GM21528 (cell line): ENCODE measurements around the gene XKRX.

Experiments
- ATAC-seq: cut with Tn5 transposase; IDR thresholded peaks from one replicate; pipeline ENCODE4 v1.9.1; 2021; ENCODE audit warnings: mild to moderate bottlenecking, moderate library complexity; ENCODE audit not compliant: unreplicated experiment, low FRiP score

Gene XKRX

GRCh38 chrX:100928660-100929613 is at the start of gene XKRX:
Gene XKRX, minus strand, starts transcription at chrX:100928917. Its CDS starts 613 bp downstream, at chrX:100928304.
- peak; percentile 56 for ATAC-seq

GRCh38 chrX:100976211-100976610 is 47.5 kb upstream of the XKRX start:
- no peak for ATAC-seq

GRCh38 chrX:100975212-100975611 is 46.5 kb upstream of the XKRX start:
- ATAC-seq, result no peak

GRCh38 chrX:100973411-100973810 is 44.7 kb upstream of the XKRX start:
- ATAC-seq, result no peak

- no peak for ATAC-seq
Measured at GRCh38 chrX:100969936-100970335, 41.2 kb upstream of the XKRX start.

- no peak for ATAC-seq
Measured at GRCh38 chrX:100969408-100969807, 40.7 kb upstream of the XKRX start, which contains the start of gene ARL13A. Gene ARL13A, plus strand, starts transcription at chrX:100969708. Its CDS starts 3,982 bp downstream, at chrX:100973690.

- no peak for ATAC-seq
Measured at GRCh38 chrX:100964362-100964761, 35.6 kb upstream of the XKRX start.

GRCh38 chrX:100962811-100963210 is 34.1 kb upstream of the XKRX start:
- ATAC-seq, result no peak

- no peak for ATAC-seq
Measured at GRCh38 chrX:100948557-100948956, 19.8 kb upstream of the XKRX start.

GRCh38 chrX:100946299-100946927 is 17.7 kb upstream of the XKRX start:
- no peak for ATAC-seq

GRCh38 chrX:100944601-100945000 is 15.9 kb upstream of the XKRX start:
- ATAC-seq, result no peak

- ATAC-seq, result no peak
Measured at GRCh38 chrX:100939333-100939732, 10.6 kb upstream of the XKRX start.

- ATAC-seq, result no peak
Measured at GRCh38 chrX:100935767-100936166, 7.0 kb upstream of the XKRX start.

- peak; percentile 24 for ATAC-seq
Measured at GRCh38 chrX:100931925-100932285, 3.2 kb upstream of the XKRX start.

- ATAC-seq, result peak; percentile 77
Measured at GRCh38 chrX:100931218-100931924, 2.7 kb upstream of the XKRX start.

GRCh38 chrX:100926453-100926852 is 2.3 kb downstream of the XKRX start:
- ATAC-seq, result no peak

GRCh38 chrX:100924375-100924774 is 4.3 kb downstream of the XKRX start:
- no peak for ATAC-seq

GRCh38 chrX:100915562-100915961 is 13.2 kb downstream of the XKRX start:
- no peak for ATAC-seq

- no peak for ATAC-seq
Measured at GRCh38 chrX:100913111-100913510, 15.6 kb downstream of the XKRX start.

GRCh38 chrX:100911731-100912130 is 17.0 kb downstream of the XKRX start:
- ATAC-seq, result no peak

- no peak for ATAC-seq
Measured at GRCh38 chrX:100905620-100906019, 23.1 kb downstream of the XKRX start.
